ENCODE results near the gene OGFOD1. TPM values are rescaled to one million over a fixed set of nuclear protein-coding genes. Genes with fewer than 3 reads are reported as not detected.

Gene OGFOD1
- total and polyA plus RNA-seq, 2 donors (not counting 1 experiment from before 2014, with no cell fraction given): 8.4 to 28.7 TPM

DNA sequence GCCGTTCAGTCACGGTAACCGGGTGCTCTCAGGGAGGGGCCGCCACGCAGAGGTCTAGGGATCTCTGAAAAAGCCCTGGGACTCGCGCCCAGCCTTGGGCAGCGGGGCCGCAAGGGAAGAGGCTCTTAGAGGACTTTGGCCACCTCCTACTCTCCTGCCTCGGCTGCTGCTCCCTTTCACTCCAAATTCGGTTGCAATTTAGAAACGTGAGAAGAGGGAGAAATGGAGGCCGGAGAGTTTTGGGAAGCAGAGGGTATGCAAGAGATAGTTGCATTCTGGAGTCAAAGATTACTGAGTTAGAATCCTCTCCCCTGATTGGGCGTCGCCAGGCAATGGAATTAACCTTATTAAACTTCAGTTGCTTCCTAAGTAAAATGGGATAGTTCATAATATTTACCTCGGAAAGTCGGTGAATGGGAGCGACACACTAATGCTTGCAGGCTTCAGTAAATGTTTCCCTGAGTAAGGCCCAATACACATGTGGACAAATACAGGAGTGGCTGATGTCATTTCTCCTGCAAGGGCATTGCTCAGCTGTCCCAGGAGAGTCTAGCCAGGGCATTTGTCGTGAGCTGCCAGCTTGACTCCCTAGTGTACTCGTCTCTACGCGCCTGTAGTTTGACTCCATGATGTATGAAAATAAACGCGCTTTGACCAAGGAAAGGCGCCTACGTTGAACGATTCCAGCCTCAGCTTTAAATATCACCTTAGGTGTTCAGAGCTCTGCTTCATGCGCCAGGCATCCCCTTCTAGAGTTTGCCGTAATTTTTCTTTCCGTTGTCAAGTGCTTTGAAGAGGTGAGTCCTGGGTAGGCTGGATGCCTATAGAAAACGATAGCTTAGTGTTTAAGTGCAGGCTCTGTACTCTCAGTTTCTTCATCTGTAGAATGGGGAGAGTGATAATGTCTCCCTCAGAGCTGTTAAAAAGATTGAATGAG is 667 bp downstream of the OGFOD1 start:
- Histone ChIP-seq H3K79me2 (ENCODE audit: control insufficient read depth, insufficient read depth, low read length) (peaks cover 70% of the 10 kb centered on the region), H3K4me1 (ENCODE audit: control insufficient read depth in 2 of 2, insufficient read depth in 2 of 2, low read length in 2 of 2) (peaks cover 24 to 28% of the 10 kb centered on the region in 2 donors), H3K27ac (ENCODE audit: low read length in 2 of 2) (peak overlapping the region; percentile 53 to 68), H3K27me3 (replicated peaks in 1 of 4; ENCODE audit: control extremely low read depth in 1 of 4, control insufficient read depth in 3 of 4, insufficient read depth in 4 of 4, low read length in 3 of 4) (no peaks in the 10 kb centered on the region), H4K20me1 (ENCODE audit: control insufficient read depth, insufficient read depth, low read length, poor library complexity, severe bottlenecking) (peaks cover 14% of the 10 kb centered on the region), H3K9me3 (ENCODE audit: control extremely low read depth in 1 of 3, control insufficient read depth in 2 of 3, insufficient read depth in 1 of 3, low read length in 2 of 3) (no peaks in the 10 kb centered on the region), H2AFZ (ENCODE audit: insufficient read depth, low read depth, low read length, poor library complexity, severe bottlenecking) (peak overlapping the region; percentile 93), H3K36me3 (replicated peaks in 1 of 2; ENCODE audit: control extremely low read depth in 1 of 2, control insufficient read depth in 1 of 2, extremely low read depth in 1 of 2, insufficient read depth in 2 of 2, low read length in 1 of 2) (peaks cover 0 to 22% of the 10 kb centered on the region in 2 experiments), H3K9ac (ENCODE audit: low read length) (peak overlapping the region; percentile 77), H3K4me2 (replicated peaks; ENCODE audit: low read depth, low read length, poor library complexity, severe bottlenecking) (peak overlapping the region; percentile 83), H3K4me3 (ENCODE audit: control extremely low read depth in 1 of 5, extremely low read depth in 1 of 5, insufficient read depth in 1 of 5, low read depth in 2 of 5, low read length in 4 of 5) (peak overlapping the region; percentile 68 to 88 (median 85))
- POLR2A ChIA-PET: interaction anchor here (1.0 kb wide), 1 partner anchor 28 kb away, joined by 3 read pairs; no protein-coding TSS in a partner anchor
- Mint-ChIP-seq H3K9me3 (ENCODE audit: insufficient read depth) (no peaks in the 10 kb centered on the region), H3K27me3 (no peaks in the 10 kb centered on the region), H3K4me3 (peak overlapping the region; percentile 93), H3K27ac (peak overlapping the region; percentile 90), H3K4me1 (peaks cover 38% of the 10 kb centered on the region)
- DNase-seq: peak; percentile 21
- 10% methylated on average over 21 of the region's 31 CpGs for WGBS (ENCODE audit: insufficient coverage)
- CTCF ChIA-PET: interaction anchor here (0.6 to 2.7 kb wide), 8 partner anchors 9 to 251 kb away, joined by 3 to 10 read pairs (median 4); no protein-coding TSS in a partner anchor
- ATAC-seq (ENCODE audit: low read depth): peak; percentile 24
- intact Hi-C loops (cut with micrococcal nuclease): loop anchor here (1.0 to 10.0 kb wide), 7 partner anchors 27 to 735 kb away; partner anchors contain the start of genes AMFR, BBS2, NUP93 and PSME3IP1
- no peak for TF ChIP-seq EZH2 (IDR thresholded peaks at IDR 0.05; ENCODE audit: borderline replicate concordance, insufficient read depth, low read depth, low read length, poor library complexity, severe bottlenecking)

DNA sequence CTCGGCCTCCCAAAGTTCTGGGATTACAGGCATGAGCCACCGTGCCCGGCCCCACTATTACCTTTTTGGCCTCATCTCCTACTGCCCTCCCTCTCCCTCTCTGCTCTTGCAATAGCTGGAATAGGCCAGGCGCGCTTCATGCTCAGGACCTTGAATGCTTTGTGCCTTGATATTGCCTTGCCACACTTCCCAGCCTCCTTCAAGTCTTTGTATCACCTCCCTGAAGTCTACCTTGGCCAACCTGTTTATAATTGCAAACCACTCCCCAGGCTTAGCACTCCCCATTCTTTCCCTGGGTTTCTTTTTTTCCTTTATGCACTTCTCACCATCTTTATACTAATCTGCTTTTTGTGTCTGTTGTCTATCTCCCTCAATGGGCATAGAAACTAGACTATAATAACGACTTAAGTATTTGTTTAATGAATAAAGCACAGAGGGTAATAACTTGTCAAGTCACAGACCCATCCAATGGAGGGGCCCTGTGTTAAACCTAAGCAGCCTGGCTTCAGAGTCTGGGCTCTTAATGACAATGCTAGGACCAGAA is 6.6 kb downstream of the OGFOD1 start:
- Mint-ChIP-seq H3K4me3 (no peak overlapping the region), H3K9me3 (ENCODE audit: insufficient read depth) (no peaks in the 10 kb centered on the region), H3K27me3 (no peaks in the 10 kb centered on the region), H3K27ac (no peak overlapping the region), H3K4me1 (peaks cover 3% of the 10 kb centered on the region)
- WGBS (ENCODE audit: insufficient coverage): 97% methylated on average over 5 of the region's 6 CpGs
- H3K4me3 ChIP-seq (ENCODE audit: control extremely low read depth in 1 of 5, extremely low read depth in 1 of 5, insufficient read depth in 1 of 5, low read depth in 2 of 5, low read length in 4 of 5): no peak overlapping the region
- H4K20me1 ChIP-seq (ENCODE audit: control insufficient read depth, insufficient read depth, low read length, poor library complexity, severe bottlenecking): no peaks in the 10 kb centered on the region
- no peak for DNase-seq
- TF ChIP-seq EZH2 (IDR thresholded peaks at IDR 0.05; ENCODE audit: borderline replicate concordance, insufficient read depth, low read depth, low read length, poor library complexity, severe bottlenecking): no peak
- TF ChIP-seq, protein P1, sequence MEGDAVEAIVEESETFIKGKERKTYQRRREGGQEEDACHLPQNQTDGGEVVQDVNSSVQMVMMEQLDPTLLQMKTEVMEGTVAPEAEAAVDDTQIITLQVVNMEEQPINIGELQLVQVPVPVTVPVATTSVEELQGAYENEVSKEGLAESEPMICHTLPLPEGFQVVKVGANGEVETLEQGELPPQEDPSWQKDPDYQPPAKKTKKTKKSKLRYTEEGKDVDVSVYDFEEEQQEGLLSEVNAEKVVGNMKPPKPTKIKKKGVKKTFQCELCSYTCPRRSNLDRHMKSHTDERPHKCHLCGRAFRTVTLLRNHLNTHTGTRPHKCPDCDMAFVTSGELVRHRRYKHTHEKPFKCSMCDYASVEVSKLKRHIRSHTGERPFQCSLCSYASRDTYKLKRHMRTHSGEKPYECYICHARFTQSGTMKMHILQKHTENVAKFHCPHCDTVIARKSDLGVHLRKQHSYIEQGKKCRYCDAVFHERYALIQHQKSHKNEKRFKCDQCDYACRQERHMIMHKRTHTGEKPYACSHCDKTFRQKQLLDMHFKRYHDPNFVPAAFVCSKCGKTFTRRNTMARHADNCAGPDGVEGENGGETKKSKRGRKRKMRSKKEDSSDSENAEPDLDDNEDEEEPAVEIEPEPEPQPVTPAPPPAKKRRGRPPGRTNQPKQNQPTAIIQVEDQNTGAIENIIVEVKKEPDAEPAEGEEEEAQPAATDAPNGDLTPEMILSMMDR (IDR thresholded peaks at IDR 0.05): no peak
- no peak for ATAC-seq (ENCODE audit: low read depth)
- intact Hi-C loops (cut with micrococcal nuclease): loop anchor here (10.0 kb wide), 1 partner anchor 53 kb away; no protein-coding TSS in a partner anchor
- no peaks in the 10 kb centered on the region for H3K4me1 ChIP-seq (ENCODE audit: control insufficient read depth in 2 of 2, insufficient read depth in 2 of 2, low read length in 2 of 2)
- H3K36me3 ChIP-seq (replicated peaks in 1 of 2; ENCODE audit: control extremely low read depth in 1 of 2, control insufficient read depth in 1 of 2, extremely low read depth in 1 of 2, insufficient read depth in 2 of 2, low read length in 1 of 2): peaks cover 0 to 51% of the 10 kb centered on the region in 2 experiments
- CTCF ChIA-PET: no interaction called here
- H2AFZ ChIP-seq (ENCODE audit: insufficient read depth, low read depth, low read length, poor library complexity, severe bottlenecking): no peak overlapping the region
- H3K27ac ChIP-seq (ENCODE audit: low read length in 2 of 2): no peak overlapping the region
- POLR2A ChIA-PET: no interaction called here
- no peak overlapping the region for H3K4me2 ChIP-seq (replicated peaks; ENCODE audit: low read depth, low read length, poor library complexity, severe bottlenecking)
- H3K9me3 ChIP-seq (ENCODE audit: control extremely low read depth in 1 of 3, control insufficient read depth in 2 of 3, insufficient read depth in 1 of 3, low read length in 2 of 3): no peaks in the 10 kb centered on the region
- no peaks in the 10 kb centered on the region for H3K27me3 ChIP-seq (replicated peaks in 1 of 4; ENCODE audit: control extremely low read depth in 1 of 4, control insufficient read depth in 3 of 4, insufficient read depth in 4 of 4, low read length in 3 of 4)
- peaks cover 16% of the 10 kb centered on the region for H3K79me2 ChIP-seq (ENCODE audit: control insufficient read depth, insufficient read depth, low read length)
- H3K9ac ChIP-seq (ENCODE audit: low read length): no peak overlapping the region

All from B cell (primary cell).